BJ (cell line): ENCODE measurements around the gene GSTM3. TPM values are rescaled to one million over a fixed set of nuclear protein-coding genes. Genes with fewer than 3 reads are reported as not detected.

ENCODE experiments used
- CTCF ChIA-PET: fragments of 350-600 bp; formaldehyde crosslinking; extraction: SDS; loops from one replicate; lab custom pipeline; 2021; ENCODE audit warnings: antibody characterized with exemption, inconsistent platforms; lab: Yijun Ruan, JAX
- POLR2A ChIA-PET: fragments of 300-600 bp; sonication (Branson Sonifier 250); formaldehyde crosslinking; extraction: SDS; loops from one replicate; lab custom pipeline; 2021; ENCODE audit warnings: antibody characterized with exemption; lab: Charles Lee
- DNase-seq: peaks from one replicate; pipeline ENCODE4 v3.0.0-alpha.2; 2011; ENCODE audit warnings: low read depth
- H3K27me3 ChIP-seq: 2 replicates; pipeline ENCODE4 v1.6.0; 2011; ENCODE audit warnings: low read length; ENCODE audit not compliant: control insufficient read depth, insufficient read depth
- H3K36me3 ChIP-seq: 2 replicates; pipeline ENCODE4 v1.5.1; 2011; ENCODE audit warnings: low read length; ENCODE audit not compliant: control insufficient read depth, insufficient read depth
- H3K4me3 ChIP-seq: 2 replicates; pipeline ENCODE4 v1.5.1; 2011; ENCODE audit warnings: low read depth, mild to moderate bottlenecking, control low read depth, low read length
- polyA plus RNA-seq: library from polyadenylated mRNA; depleted of rRNA; stranded (reverse); fragments of >200 nt; gene quantifications from 2 replicates; pipeline ENCODE4 v1.2.3, GENCODE V29; 2011
- TF ChIP-seq, protein P1 (sequence below): IDR thresholded peaks from 2 replicates; pipeline ENCODE4 v1.5.1; 2011; ENCODE audit warnings: low read depth, mild to moderate bottlenecking, control low read depth, inconsistent platforms, low read length, moderate library complexity; ENCODE audit not compliant: insufficient read depth

Gene GSTM3
- polyA plus RNA-seq, 1 experiment = 113 TPM

DNA sequence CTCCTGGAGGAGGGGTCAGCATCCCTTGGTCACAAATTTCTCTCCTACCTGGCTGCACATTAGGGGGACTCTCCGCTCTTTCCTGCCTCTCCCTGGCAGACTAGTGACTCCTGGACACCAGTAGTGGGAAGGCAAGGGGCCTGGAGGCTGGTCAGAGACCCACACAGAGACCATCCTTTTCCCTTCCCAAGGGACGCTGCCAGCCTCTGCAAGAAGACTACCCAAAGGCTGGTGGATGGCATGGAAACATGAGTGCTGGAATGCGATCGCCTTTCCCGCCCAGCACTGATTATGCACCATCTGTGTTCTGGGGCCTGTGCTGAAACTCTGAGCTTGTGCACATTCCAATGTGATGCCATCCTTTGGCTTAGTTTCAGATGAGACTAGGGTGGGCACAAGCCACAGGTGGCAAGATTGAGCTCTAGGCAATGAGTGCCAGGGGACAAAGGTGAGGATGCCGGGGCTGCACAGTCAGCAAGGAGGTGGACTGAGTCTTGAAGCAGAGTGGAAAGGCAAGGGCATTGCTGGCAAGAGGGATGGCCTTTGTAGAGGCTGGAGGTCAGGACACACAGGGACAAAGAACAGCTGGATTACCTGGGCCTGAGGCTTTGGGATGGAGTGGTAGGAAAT, 35.5 kb upstream of the GSTM3 start:
- no peaks in the 10 kb centered on the region for H3K36me3 ChIP-seq
- no peak overlapping the region for H3K4me3 ChIP-seq
- CTCF ChIA-PET = interaction anchor here (0.7 to 26.2 kb wide), 33 partner anchors 10 to 332 kb away, joined by 3 to 763 read pairs (median 4); partner anchors contain the start of genes AHCYL1, CSF1, GNAI3 and GPR61

DNA sequence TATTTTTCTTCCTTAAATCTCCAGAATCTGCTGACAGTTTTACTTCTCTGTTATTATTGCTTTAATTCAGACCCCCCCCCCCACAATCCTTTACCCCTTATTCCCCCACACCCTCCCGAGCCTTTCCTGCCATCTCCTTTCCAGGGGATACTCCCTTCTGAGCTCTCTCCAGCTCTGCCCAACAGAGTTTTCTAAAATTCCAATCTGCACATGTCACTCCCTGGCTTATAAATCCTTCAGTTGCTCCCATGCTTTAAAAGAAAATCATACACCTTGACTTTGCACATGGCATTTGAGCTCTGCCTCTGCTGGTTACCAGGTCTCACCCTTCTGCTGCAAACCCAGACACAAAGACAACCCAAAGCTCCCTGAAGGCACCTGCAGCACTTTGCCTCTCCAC, 34.6 kb upstream of the GSTM3 start:
- no peak overlapping the region for H3K4me3 ChIP-seq
- POLR2A ChIA-PET = interaction anchor here (0.6 to 0.7 kb wide), 5 partner anchors 119 to 251 kb away, joined by 3 to 15 read pairs (median 5); no protein-coding TSS in a partner anchor
- no peak for DNase-seq
- H3K27me3 ChIP-seq = no peaks in the 10 kb centered on the region; the same call in 1 of the 2 replicates
- TF ChIP-seq, protein P1, sequence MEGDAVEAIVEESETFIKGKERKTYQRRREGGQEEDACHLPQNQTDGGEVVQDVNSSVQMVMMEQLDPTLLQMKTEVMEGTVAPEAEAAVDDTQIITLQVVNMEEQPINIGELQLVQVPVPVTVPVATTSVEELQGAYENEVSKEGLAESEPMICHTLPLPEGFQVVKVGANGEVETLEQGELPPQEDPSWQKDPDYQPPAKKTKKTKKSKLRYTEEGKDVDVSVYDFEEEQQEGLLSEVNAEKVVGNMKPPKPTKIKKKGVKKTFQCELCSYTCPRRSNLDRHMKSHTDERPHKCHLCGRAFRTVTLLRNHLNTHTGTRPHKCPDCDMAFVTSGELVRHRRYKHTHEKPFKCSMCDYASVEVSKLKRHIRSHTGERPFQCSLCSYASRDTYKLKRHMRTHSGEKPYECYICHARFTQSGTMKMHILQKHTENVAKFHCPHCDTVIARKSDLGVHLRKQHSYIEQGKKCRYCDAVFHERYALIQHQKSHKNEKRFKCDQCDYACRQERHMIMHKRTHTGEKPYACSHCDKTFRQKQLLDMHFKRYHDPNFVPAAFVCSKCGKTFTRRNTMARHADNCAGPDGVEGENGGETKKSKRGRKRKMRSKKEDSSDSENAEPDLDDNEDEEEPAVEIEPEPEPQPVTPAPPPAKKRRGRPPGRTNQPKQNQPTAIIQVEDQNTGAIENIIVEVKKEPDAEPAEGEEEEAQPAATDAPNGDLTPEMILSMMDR = no peak
- H3K36me3 ChIP-seq = no peaks in the 10 kb centered on the region
- CTCF ChIA-PET = interaction anchor here (0.7 to 26.2 kb wide), 14 partner anchors 9 to 285 kb away, joined by 3 to 763 read pairs (median 15); partner anchors contain the start of genes AHCYL1, GNAI3 and GPR61

More for the DNA sequence above, 35.5 kb upstream of the GSTM3 start:
- DNase-seq = no peak
- TF ChIP-seq, protein P1 = no peak
- POLR2A ChIA-PET = interaction anchor here (1.0 to 1.9 kb wide), 2 partner anchors 135 to 208 kb away, joined by 3 to 9 read pairs; partner anchors contain the start of gene AHCYL1
- no peaks in the 10 kb centered on the region; the same call in 1 of the 2 replicates for H3K27me3 ChIP-seq

DNA sequence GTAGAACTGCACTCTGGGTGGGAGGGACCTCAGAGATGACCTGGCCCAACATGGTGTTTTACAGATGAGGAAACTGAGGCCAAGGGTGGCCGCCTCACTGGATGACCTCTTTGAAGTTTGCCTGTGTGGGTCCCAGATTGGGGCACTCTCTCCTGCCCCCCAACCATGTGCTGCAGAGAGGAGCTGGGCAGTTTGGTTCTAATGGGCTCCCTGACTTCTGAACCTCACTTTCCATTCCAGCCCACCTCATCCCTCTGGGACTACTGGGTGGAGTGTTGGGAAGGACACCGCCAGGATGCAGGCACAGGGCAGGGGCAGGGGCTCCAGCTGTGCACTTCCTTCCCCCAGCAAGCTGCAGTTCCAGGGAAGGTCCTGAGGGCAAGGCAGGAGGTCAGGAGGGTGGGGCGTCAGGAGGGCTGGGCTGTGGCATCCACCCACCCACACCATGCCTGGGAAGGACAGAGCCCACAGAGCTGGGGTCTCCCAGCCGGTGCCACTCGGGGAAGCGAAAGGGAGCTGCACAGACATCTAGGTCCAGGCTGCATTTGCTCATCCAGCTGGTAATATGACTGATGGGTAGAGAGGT, 33.2 kb upstream of the GSTM3 start:
- Histone ChIP-seq H3K36me3 (no peaks in the 10 kb centered on the region), H3K27me3 (no peaks in the 10 kb centered on the region; the same call in 1 of the 2 replicates), H3K4me3 (no peak overlapping the region)
- POLR2A ChIA-PET = no interaction called here
- TF ChIP-seq, protein P1 = no peak
- CTCF ChIA-PET = interaction anchor here (0.7 to 26.2 kb wide), 39 partner anchors 9 to 284 kb away, joined by 3 to 763 read pairs (median 4); partner anchors contain the start of genes AHCYL1, EPS8L3, GNAI3 and GPR61
- DNase-seq = no peak

DNA sequence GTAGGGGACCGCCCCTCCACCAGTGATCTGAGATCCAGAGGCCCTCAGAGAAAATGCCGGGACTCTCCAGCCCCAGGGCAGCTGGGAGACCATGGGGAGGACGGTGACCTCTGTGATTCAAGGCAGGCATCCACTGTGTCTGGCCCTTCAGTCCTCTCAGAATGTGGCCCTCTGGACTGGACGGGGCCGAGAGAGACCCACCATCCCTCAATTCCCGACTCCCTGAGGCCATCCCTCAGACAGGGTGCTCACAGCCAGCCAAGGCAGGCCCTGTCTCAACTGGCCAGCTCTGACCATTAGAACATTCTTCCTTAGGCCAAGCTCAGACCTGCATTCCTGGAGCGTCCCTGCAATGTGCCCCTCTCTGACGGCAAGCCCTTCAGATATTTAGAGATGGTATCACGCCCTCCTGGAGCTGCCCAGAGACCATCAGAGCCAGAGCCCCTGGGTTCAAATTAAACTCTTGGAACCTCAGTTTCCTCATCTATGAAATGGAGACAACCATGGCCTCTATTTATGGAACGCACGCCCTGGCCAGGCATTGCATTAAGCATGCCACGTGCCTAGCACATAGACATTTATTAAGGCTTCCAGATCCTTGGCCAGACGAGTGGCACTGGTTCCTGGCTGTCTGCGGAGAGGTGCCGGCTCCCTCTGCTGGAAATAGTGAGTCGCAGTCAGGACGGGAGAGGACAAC, 32.5 kb upstream of the GSTM3 start:
- TF ChIP-seq, protein P1 = peak; percentile 91
- CTCF ChIA-PET = interaction anchor here (0.7 to 26.2 kb wide), 34 partner anchors 10 to 274 kb away, joined by 3 to 763 read pairs (median 4); partner anchors contain the start of genes AHCYL1, EPS8L3, GNAI3 and GPR61
- POLR2A ChIA-PET = no interaction called here
- Histone ChIP-seq H3K27me3 (no peaks in the 10 kb centered on the region; the same call in 1 of the 2 replicates), H3K4me3 (no peak overlapping the region), H3K36me3 (no peaks in the 10 kb centered on the region)
- no peak for DNase-seq
